Measurements from ENCODE around the gene DNAJB14.

DNA sequence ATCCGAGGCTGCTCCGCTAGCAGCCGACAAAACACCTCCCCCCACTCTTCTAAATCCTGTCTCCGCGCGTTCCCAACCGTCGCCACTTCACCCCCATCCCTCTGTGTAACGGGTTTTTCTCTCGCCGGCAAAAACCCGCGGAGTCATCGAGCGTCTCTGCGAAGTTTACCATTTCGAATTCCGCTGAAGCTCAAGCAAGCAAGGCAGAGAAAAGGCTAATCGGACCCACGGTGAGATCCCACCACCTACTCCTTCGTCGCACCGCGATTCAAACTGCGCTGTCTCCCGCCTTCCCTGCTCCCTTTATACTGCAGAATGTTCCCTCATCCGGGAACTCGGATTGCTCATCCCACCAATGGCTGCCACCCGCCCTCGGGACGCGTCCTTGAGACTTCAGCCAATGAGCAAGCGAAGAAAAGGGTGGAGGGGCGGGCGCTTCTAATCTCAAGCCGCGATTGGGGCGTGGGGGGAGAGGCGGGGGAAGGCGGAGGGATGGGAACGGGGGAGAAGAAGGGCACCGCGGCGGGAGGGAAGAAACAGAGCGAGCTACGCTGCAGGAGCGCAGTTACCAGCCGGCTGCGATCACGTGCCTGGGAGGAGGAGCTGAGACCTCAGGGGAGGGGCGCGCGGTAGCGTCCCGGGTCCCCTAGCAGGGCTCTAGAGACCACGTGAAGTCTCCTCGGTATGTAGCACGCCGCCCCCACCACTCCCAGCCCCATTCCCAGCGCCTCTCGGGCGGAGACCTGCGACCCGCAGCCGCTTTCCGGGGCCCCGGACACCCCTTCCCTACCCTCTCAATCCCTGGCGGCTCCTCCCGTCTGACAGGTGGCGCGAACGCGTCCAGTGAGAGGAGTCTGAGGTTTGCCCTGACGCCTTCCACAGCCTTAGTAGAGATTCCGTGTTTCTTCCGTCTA is 3.8 kb upstream of the DNAJB14 start, which contains the start of gene H2AZ1:
- TF ChIP-seq MAX (IDR thresholded peaks at IDR 0.05) (peak; percentile 75), EGR1 (IDR thresholded peaks at IDR 0.05) (peak; percentile 19; the same call in 1 of the 2 replicates), NFIC (IDR thresholded peaks at IDR 0.05) (no peak), EP300 (IDR thresholded peaks at IDR 0.05; ENCODE audit: borderline replicate concordance) (no peak), TAF1 (IDR thresholded peaks at IDR 0.05; ENCODE audit: low read depth) (peak; percentile 85), CREB1 (IDR thresholded peaks at IDR 0.05; ENCODE audit: low read depth) (peak; percentile 55; the same call in 1 of the 2 replicates), TCF12 (IDR thresholded peaks at IDR 0.05; ENCODE audit: low read depth) (no peak), YY1 (IDR thresholded peaks at IDR 0.05; ENCODE audit: low read depth) (peak; percentile 68; the same call in 1 of the 2 replicates), ZBTB7A (IDR thresholded peaks at IDR 0.05; ENCODE audit: low read depth) (peak; percentile 22; the same call in 1 of the 2 replicates), CEBPB (IDR thresholded peaks at IDR 0.05) (no peak), RAD21 (IDR thresholded peaks at IDR 0.05; ENCODE audit: low read depth) (no peak)
- TF ChIP-seq, protein P1, sequence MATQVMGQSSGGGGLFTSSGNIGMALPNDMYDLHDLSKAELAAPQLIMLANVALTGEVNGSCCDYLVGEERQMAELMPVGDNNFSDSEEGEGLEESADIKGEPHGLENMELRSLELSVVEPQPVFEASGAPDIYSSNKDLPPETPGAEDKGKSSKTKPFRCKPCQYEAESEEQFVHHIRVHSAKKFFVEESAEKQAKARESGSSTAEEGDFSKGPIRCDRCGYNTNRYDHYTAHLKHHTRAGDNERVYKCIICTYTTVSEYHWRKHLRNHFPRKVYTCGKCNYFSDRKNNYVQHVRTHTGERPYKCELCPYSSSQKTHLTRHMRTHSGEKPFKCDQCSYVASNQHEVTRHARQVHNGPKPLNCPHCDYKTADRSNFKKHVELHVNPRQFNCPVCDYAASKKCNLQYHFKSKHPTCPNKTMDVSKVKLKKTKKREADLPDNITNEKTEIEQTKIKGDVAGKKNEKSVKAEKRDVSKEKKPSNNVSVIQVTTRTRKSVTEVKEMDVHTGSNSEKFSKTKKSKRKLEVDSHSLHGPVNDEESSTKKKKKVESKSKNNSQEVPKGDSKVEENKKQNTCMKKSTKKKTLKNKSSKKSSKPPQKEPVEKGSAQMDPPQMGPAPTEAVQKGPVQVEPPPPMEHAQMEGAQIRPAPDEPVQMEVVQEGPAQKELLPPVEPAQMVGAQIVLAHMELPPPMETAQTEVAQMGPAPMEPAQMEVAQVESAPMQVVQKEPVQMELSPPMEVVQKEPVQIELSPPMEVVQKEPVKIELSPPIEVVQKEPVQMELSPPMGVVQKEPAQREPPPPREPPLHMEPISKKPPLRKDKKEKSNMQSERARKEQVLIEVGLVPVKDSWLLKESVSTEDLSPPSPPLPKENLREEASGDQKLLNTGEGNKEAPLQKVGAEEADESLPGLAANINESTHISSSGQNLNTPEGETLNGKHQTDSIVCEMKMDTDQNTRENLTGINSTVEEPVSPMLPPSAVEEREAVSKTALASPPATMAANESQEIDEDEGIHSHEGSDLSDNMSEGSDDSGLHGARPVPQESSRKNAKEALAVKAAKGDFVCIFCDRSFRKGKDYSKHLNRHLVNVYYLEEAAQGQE (IDR thresholded peaks at IDR 0.05; ENCODE audit: low read depth) = no peak
- TF ChIP-seq, protein P2, sequence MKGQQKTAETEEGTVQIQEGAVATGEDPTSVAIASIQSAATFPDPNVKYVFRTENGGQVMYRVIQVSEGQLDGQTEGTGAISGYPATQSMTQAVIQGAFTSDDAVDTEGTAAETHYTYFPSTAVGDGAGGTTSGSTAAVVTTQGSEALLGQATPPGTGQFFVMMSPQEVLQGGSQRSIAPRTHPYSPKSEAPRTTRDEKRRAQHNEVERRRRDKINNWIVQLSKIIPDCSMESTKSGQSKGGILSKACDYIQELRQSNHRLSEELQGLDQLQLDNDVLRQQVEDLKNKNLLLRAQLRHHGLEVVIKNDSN (IDR thresholded peaks at IDR 0.05) = peak; percentile 95

All from Ishikawa (cell line).